Kidney (tissue), 14 donors: ENCODE data around the gene LEMD2. TPM values are rescaled to one million over a fixed set of nuclear protein-coding genes. Genes with fewer than 3 reads are reported as not detected.
A peak's percentile ranks its signal among the peaks of the same experiment; 100 is the strongest.

Experiments
- DNase-seq, 5 donors: peaks; one replicate each; pipeline ENCODE4 v3.0.0-alpha.2; 2013 to 2020
- FAIRE-seq: peaks from 2 replicates; lab custom pipeline; 2012; peaks lifted over from hg19 to GRCh38; lab: Jason Lieb, UNC
- H3K27ac ChIP-seq, 2 donors: one replicate each; pipeline ENCODE4 v1.7.0; 2013; ENCODE audit warnings: low read depth in 2 of 2, low read length in 2 of 2, inconsistent platforms in 1 of 2
- H3K27me3 ChIP-seq: one replicate; pipeline ENCODE4 v1.7.1; 2013; ENCODE audit warnings: low read length, inconsistent platforms; ENCODE audit not compliant: control insufficient read depth, insufficient read depth
- H3K36me3 ChIP-seq, 3 donors: one replicate each; pipeline versions ENCODE4 v1.7.0 to v1.7.1; 2013; ENCODE audit warnings: low read length in 3 of 3, control low read depth in 1 of 3, inconsistent platforms in 1 of 3; ENCODE audit not compliant: insufficient read depth in 3 of 3, control insufficient read depth in 2 of 3
- H3K4me1 ChIP-seq, 3 donors: one replicate each; pipeline versions ENCODE4 v1.7.0 to v1.7.1; 2013; ENCODE audit warnings: low read length in 3 of 3, inconsistent platforms in 1 of 3, low read depth in 1 of 3; ENCODE audit not compliant: control insufficient read depth in 2 of 3, insufficient read depth in 2 of 3
- H3K4me3 ChIP-seq, 3 donors: one replicate each; pipeline versions ENCODE4 v1.7.0 to v1.8.1; 2013; ENCODE audit warnings: low read length in 3 of 3, control low read depth in 1 of 3, inconsistent platforms in 1 of 3
- H3K9ac ChIP-seq, 3 donors: one replicate each; pipeline versions ENCODE4 v1.7.0 to v1.7.1; 2013; ENCODE audit warnings: low read length in 3 of 3, control low read depth in 1 of 3, inconsistent platforms in 1 of 3
- H3K9me3 ChIP-seq, 3 donors: one replicate each; pipeline versions ENCODE4 v1.7.0 to v1.7.1; 2013; ENCODE audit warnings: low read length in 3 of 3, control low read depth in 1 of 3, inconsistent platforms in 1 of 3; ENCODE audit not compliant: control insufficient read depth in 2 of 3, insufficient read depth in 1 of 3
- CTCF ChIP-seq: IDR thresholded peaks from 3 replicates; pipeline ENCODE4 v1.5.1; 2012; ENCODE audit warnings: mild to moderate bottlenecking, moderate library complexity, borderline replicate concordance; ENCODE audit not compliant: insufficient read depth; ENCODE audit errors: extremely low read depth
- intact Hi-C: fragments of 100-400 bp; cut with DNase I; formaldehyde crosslinking; loops from one replicate; pipeline ENCODE4 v1.11.1; 2022
- polyA plus RNA-seq: library from polyadenylated mRNA; stranded (reverse); fragments of 350-450 nt; fragmentation: Illumina TruSeq; extraction: RNeasy Lipid Tissue Mini Kit (QIAGEN cat#74804); gene quantifications from one replicate; pipeline ENCODE4 v1.2.3, GENCODE V29; 2014; ENCODE audit warnings: low read depth, low replicate concordance; ENCODE audit not compliant: insufficient read depth
- total RNA-seq: library from RNA; stranded (reverse); fragmentation: NEBNext Ultra II Directional; extraction: Animal tissue kit (Norgen Biotek cat#: 25700); gene quantifications from one replicate; pipeline ENCODE4 v1.2.1, GENCODE V29; 2021
- donor health status: control.
- donor health status: control.
- donor health status: control.
- donor health status: control.
- donor health status: control.
- donor health status: DM: yes; HTN: yes; CAD: no.
- donor health status: Normal renal cell carcinoma (clear cell type).

Gene LEMD2
- total and polyA plus RNA-seq, 2 donors from 2014 or later = 36.4 to 57.1 TPM

GRCh38 chr6:33756211-33756954 is 32.5 kb downstream of the LEMD2 start:
- FAIRE-seq = no peak
- H3K4me1 ChIP-seq = peaks cover 0 to 3% (median under 1%) of the 10 kb centered on the region in 3 donors

GRCh38 chr6:33755070-33755869 is 33.7 kb downstream of the LEMD2 start:
- FAIRE-seq (no peak), DNase-seq (peak in 2 of 5 donors; percentile 55 to 68)
- no peak for TF ChIP-seq CTCF
- intact Hi-C loops = no loop called here
- Histone ChIP-seq H3K27me3 (no peaks in the 10 kb centered on the region), H3K27ac (no peak overlapping the region), H3K36me3 (no peaks in the 10 kb centered on the region), H3K9me3 (no peaks in the 10 kb centered on the region), H3K4me3 (no peak overlapping the region), H3K4me1 (peaks cover 0 to 3% (median 0%) of the 10 kb centered on the region in 3 donors), H3K9ac (no peak overlapping the region)

More at GRCh38 chr6:33756211-33756954, 32.5 kb downstream of the LEMD2 start:
- DNase-seq = no peak
- Histone ChIP-seq H3K27me3 (no peaks in the 10 kb centered on the region), H3K4me3 (no peak overlapping the region), H3K9ac (no peak overlapping the region), H3K27ac (no peak overlapping the region), H3K36me3 (no peaks in the 10 kb centered on the region), H3K9me3 (no peaks in the 10 kb centered on the region)
- intact Hi-C loops = no loop called here
- no peak for TF ChIP-seq CTCF

GRCh38 chr6:33754222-33754621 is 34.7 kb downstream of the LEMD2 start:
- no peak overlapping the region for H3K27ac ChIP-seq
- intact Hi-C loops = no loop called here
- TF ChIP-seq CTCF = no peak
- H3K9ac ChIP-seq = no peak overlapping the region
- H3K27me3 ChIP-seq = no peaks in the 10 kb centered on the region
- H3K4me1 ChIP-seq = no peaks in the 10 kb centered on the region
- FAIRE-seq = no peak
- no peaks in the 10 kb centered on the region for H3K9me3 ChIP-seq
- no peak for DNase-seq
- no peaks in the 10 kb centered on the region for H3K36me3 ChIP-seq
- H3K4me3 ChIP-seq = no peak overlapping the region
